Hepatocyte (in vitro differentiated cells): Measurements from ENCODE around the gene MAPK13. TPM values are rescaled to one million over a fixed set of nuclear protein-coding genes. Genes with fewer than 3 reads are reported as not detected.

Experiments used
- DNase-seq: peaks from one replicate; pipeline ENCODE4 v3.0.0-alpha.2; 2016; ENCODE audit warnings: low spot score
- H2AFZ ChIP-seq: fragments of 200-600 bp; sonication (generic); 2 replicates; pipeline ENCODE4 v1.6.0; 2016; ENCODE audit warnings: antibody characterized with exemption, mild to moderate bottlenecking
- H3K27ac ChIP-seq: fragments of 200-600 bp; sonication (generic); 2 replicates; pipeline ENCODE4 v1.5.1; 2016; ENCODE audit warnings: mild to moderate bottlenecking
- H3K27me3 ChIP-seq: fragments of 200-600 bp; sonication (generic); 2 replicates; pipeline ENCODE4 v1.6.1; 2016
- H3K36me3 ChIP-seq: fragments of 200-600 bp; sonication (generic); replicated peaks from 2 replicates; pipeline ENCODE4 v1.5.1; 2016; ENCODE audit warnings: low read depth; ENCODE audit not compliant: insufficient read depth
- H3K4me1 ChIP-seq: fragments of 200-600 bp; sonication (generic); 2 replicates; pipeline ENCODE4 v1.5.1; 2016; ENCODE audit warnings: mild to moderate bottlenecking, moderate library complexity; ENCODE audit not compliant: insufficient read depth
- H3K4me2 ChIP-seq: fragments of 200-600 bp; sonication (generic); 2 replicates; pipeline ENCODE4 v1.6.0; 2016
- H3K4me3 ChIP-seq: fragments of 200-600 bp; sonication (generic); 2 replicates; pipeline ENCODE4 v1.5.1; 2016; ENCODE audit warnings: mild to moderate bottlenecking
- H3K79me2 ChIP-seq: fragments of 200-600 bp; sonication (generic); 2 replicates; pipeline ENCODE4 v1.6.0; 2017; ENCODE audit warnings: mild to moderate bottlenecking
- H3K9me2 ChIP-seq: fragments of 200-600 bp; sonication (generic); replicated peaks from 2 replicates; pipeline ENCODE4 v1.6.0; 2017; ENCODE audit warnings: mild to moderate bottlenecking; ENCODE audit not compliant: insufficient read depth
- H3K9me3 ChIP-seq: fragments of 200-600 bp; sonication (generic); 2 replicates; pipeline ENCODE4 v1.5.1; 2016; ENCODE audit warnings: low read depth, mild to moderate bottlenecking
- H4K20me1 ChIP-seq: fragments of 200-600 bp; sonication (generic); 2 replicates; pipeline ENCODE4 v1.6.0; 2016; ENCODE audit warnings: mild to moderate bottlenecking; ENCODE audit not compliant: insufficient read depth, poor library complexity, severe bottlenecking
- CTCF ChIP-seq: fragments of 200-600 bp; sonication (generic); IDR thresholded peaks from 2 replicates; pipeline ENCODE4 v1.5.1; 2016; ENCODE audit warnings: antibody characterized with exemption, mild to moderate bottlenecking; ENCODE audit not compliant: poor library complexity
- EZH2 ChIP-seq: fragments of 200-600 bp; sonication (generic); IDR thresholded peaks from 2 replicates; pipeline ENCODE4 v1.6.1; 2016; ENCODE audit warnings: antibody characterized with exemption, mild to moderate bottlenecking, borderline replicate concordance
- EZH2phosphoT487 ChIP-seq: fragments of 200-600 bp; sonication (generic); IDR thresholded peaks from one replicate; pipeline ENCODE4 v1.6.1; 2018; ENCODE audit warnings: antibody characterized with exemption, mild to moderate bottlenecking, low read depth, moderate library complexity; ENCODE audit not compliant: unreplicated experiment, severe bottlenecking
- WGBS: methylation state at CpG from one replicate; pipeline ENCODE4 v1.1.6; 2016; ENCODE audit warnings: low lambda C conversion rate; ENCODE audit errors: missing lambda C conversion rate; 5-methylcytosine and 5-hydroxymethylcytosine counted together
- polyA plus RNA-seq: library from polyadenylated mRNA; unstranded; fragments of >200 nt; fragmentation: Nextera tagmentation; extraction: Ambion mirVana; gene quantifications from 2 replicates; pipeline ENCODE4 v1.2.1, GENCODE V29; 2016
- total RNA-seq: library from RNA; depleted of rRNA; stranded (reverse); fragments of >200 nt; gene quantifications from 2 replicates; pipeline ENCODE4 v1.2.3, GENCODE V29; 2014

MAPK13 gene
- total and polyA plus RNA-seq, 2 experiments from 2014 or later: 43.6 to 50.2 TPM

GRCh38 chr6:36169023-36170007 is 39.0 kb downstream of the MAPK13 start:
- Histone ChIP-seq H3K27ac (no peak overlapping the region), H3K4me3 (no peak overlapping the region), H3K4me2 (no peak overlapping the region), H3K9me2 (no peaks in the 10 kb centered on the region), H3K79me2 (no peaks in the 10 kb centered on the region), H3K36me3 (no peaks in the 10 kb centered on the region), H4K20me1 (no peaks in the 10 kb centered on the region), H3K27me3 (no peaks in the 10 kb centered on the region), H3K9me3 (no peaks in the 10 kb centered on the region), H3K4me1 (no peaks in the 10 kb centered on the region), H2AFZ (no peak overlapping the region)
- 88% methylated on average over 2 of the region's 2 CpGs for WGBS
- DNase-seq: no peak
- TF ChIP-seq CTCF (no peak), EZH2 (no peak), EZH2phosphoT487 (no peak)

GRCh38 chr6:36170704-36171103 is 40.4 kb downstream of the MAPK13 start:
- no peaks in the 10 kb centered on the region for H3K36me3 ChIP-seq
- H2AFZ ChIP-seq: no peak overlapping the region
- H4K20me1 ChIP-seq: no peaks in the 10 kb centered on the region
- H3K27me3 ChIP-seq: no peaks in the 10 kb centered on the region
- 98% methylated on average over 2 of the region's 2 CpGs for WGBS
- no peak overlapping the region for H3K4me3 ChIP-seq
- no peaks in the 10 kb centered on the region for H3K4me1 ChIP-seq
- H3K27ac ChIP-seq: no peak overlapping the region
- H3K9me3 ChIP-seq: no peaks in the 10 kb centered on the region
- TF ChIP-seq EZH2: no peak
- no peak for TF ChIP-seq EZH2phosphoT487
- no peak for TF ChIP-seq CTCF
- H3K79me2 ChIP-seq: no peaks in the 10 kb centered on the region
- H3K9me2 ChIP-seq: no peaks in the 10 kb centered on the region
- no peak overlapping the region for H3K4me2 ChIP-seq
- no peak for DNase-seq

- no peak overlapping the region for H2AFZ ChIP-seq
- no peaks in the 10 kb centered on the region for H3K9me3 ChIP-seq
- H3K9me2 ChIP-seq: no peaks in the 10 kb centered on the region
- no peaks in the 10 kb centered on the region for H3K36me3 ChIP-seq
- no peak overlapping the region for H3K27ac ChIP-seq
- no peaks in the 10 kb centered on the region for H3K27me3 ChIP-seq
- H4K20me1 ChIP-seq: no peaks in the 10 kb centered on the region
- no peak for DNase-seq
- no peak overlapping the region for H3K4me2 ChIP-seq
- TF ChIP-seq EZH2phosphoT487: no peak
- TF ChIP-seq CTCF: no peak
- TF ChIP-seq EZH2: no peak
- no peaks in the 10 kb centered on the region for H3K79me2 ChIP-seq
- 74% methylated on average over 2 of the region's 2 CpGs for WGBS
- no peaks in the 10 kb centered on the region for H3K4me1 ChIP-seq
- no peak overlapping the region for H3K4me3 ChIP-seq
Measured at GRCh38 chr6:36171573-36171972, 41.3 kb downstream of the MAPK13 start.
